ENCODE results near the gene BLID.

BLID gene, protein sequence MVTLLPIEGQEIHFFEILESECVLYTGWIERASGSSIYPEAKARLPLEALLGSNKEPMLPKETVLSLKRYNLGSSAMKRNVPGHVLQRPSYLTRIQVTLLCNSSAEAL

DNA sequence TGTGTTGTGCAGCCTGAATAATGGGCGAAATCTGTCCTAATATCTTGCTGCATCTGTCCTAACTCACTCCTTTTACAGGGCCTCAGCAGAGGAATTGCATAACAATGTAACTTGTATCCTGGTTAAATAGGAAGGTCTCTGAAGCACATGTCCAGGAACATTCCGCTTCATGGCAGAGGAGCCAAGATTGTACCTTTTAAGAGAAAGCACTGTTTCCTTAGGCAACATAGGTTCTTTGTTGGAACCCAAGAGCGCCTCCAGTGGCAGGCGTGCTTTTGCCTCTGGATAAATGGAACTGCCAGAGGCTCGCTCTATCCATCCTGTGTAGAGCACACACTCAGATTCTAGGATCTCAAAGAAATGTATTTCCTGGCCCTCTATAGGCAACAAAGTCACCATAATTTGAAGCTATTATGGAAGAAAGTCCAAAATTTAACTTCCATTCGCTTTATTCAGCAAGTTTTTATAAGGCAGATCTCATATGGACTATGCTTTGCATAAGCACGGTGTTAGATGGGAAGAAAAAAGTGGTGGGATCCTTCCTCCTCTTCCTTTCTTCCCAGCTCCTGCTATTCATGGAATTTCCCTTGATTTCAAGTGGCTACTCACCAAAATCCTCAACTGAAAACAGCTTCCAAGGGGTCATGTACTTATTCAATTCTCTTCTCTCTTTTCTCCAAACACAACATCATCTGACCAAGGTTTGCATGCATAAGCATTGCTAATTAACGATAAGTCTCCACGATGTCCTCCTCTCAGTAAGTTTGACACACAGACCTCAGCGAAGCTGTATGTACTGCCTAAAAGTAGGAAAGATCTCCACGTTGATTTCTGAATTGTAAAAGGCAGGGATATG is at the start of gene BLID:
Gene BLID (minus strand): TSS at position 692 of the 856 bp plus-strand sequence. CDS start 293 bp downstream, at position 399.
- no peak for DNase-seq

DNA sequence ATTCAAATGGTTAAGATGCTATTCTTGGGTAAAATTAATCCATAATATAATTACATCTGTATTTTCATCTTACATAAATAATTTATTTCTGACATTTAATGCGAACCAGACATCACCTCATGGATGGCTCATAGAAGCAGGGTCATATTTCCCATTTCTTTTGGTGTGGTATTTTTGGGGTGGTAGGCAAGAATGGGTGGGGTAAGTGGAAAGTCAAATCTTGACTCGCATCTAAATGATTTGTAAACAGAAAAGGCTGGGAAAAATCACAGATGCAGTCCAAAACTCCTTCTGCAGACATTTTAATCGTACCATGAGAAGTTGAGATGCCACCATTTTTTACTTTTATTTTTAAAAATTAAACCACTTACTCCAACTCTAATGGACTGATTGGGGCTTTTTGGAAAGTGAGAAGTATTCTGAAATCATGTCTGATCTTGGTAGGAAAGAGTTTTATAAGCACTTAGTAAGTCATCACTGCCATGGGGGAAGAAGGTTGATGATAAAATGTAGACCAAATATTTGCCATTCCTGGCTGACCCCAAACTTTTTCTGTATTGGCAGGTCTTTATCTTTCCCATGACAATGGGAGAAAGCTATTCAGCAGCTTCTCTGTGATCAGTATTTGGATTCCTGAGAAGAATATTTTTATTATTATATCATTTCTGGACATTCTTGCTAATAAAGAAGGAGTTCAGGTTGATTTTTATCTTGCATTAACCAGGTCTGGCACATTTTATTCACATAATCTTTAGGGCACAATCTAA is 47.2 kb upstream of the BLID start:
- DNase-seq = no peak

DNA sequence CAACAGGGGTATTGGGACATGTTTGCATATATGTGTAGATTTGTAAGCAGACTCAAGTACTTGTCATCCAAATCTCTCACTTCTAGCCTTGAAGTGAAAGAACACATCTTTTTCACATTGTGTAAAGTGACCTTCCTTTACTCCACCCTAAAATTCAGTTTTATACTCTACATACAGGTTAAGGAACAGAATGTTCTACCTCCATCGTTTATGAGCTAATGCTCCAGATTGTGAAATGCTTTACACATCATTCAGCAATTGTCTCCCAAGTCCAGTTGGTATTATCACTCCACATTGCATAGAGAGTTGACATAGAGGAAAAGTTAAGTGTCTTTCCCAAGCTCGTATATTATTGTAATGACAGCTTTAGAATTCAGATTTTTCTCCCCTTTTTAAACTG is 46.1 kb upstream of the BLID start:
- no peak for DNase-seq

DNA sequence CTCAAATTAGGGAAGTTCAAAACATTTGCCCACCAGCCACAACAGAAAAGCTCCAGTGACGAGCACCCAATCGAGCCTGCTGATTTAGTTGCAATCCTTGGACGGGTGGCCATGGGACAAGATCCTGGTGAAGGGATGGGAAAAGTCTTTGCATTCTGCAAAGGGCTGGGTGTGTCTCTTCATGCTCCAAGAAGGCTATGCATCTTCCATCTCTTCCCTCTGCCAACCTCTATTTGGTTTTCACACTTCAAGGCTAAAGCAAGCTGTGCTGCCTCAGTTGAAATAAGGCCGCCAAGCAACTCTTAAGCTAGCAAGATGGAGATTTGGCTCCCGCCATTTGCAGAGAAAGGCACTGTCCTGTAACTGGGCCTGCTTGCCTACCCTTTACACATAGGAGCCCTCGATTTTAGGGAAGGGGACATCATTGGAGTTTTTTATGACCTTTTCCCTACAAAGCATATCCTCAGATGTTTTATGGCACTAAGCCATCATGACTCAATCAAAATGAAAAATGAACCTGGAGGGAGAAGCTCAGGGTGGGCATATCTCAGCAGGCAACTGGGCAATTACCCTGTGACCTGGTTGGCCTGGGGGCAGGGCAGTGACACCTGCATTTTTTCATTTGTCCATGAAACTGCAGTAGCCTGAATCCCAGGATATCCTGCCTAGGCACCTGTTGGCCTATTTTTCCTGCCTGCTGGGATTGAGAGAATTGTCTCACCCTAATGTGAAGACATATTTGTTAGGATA is 45.0 kb upstream of the BLID start:
- no peak for DNase-seq

DNA sequence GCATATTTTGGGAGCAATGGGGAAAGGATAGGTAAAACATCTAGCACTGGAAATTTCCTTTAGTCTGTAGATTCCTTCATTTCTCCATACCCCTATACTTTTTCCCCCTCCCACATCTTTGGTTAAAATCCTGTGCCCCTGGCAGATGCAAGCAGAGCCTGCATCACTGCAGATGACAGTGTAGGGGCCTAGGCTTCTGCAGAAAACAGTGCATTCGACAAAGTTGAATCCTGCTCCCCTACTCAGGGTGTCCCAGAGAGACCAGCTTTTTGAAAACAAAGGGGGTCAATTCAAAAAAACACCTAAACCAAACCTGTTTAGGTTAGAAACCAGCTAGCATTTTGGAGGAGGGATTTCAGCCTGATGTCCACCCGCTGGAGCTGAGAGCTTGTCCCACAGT is 43.8 kb upstream of the BLID start:
- DNase-seq = no peak

DNA sequence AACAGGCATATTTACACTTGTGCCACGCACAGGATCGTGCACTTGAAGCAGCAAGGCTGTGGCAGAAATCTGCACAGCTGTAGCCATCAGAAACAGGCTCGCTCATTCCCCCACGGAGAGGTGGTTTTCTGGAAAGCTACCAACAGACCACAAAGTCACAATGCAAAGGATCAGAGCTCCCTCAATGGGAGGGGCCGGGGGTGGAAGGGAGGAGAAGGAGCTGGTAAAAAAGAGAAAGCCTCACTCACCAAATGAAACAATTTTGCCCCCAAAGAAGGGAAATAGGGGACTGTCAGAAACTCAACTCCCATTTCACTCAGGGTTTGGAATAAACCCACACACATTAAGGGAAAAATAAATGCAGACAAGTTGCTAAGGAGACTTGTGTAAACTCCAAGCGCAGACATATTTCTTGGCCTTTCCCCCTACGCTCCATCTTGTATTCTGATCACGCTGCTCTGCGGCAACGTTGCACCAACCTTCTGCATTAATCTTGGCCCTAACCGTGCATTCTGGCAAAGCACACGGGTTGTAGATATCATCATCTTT is 43.2 kb upstream of the BLID start:
- no peak for DNase-seq

DNA sequence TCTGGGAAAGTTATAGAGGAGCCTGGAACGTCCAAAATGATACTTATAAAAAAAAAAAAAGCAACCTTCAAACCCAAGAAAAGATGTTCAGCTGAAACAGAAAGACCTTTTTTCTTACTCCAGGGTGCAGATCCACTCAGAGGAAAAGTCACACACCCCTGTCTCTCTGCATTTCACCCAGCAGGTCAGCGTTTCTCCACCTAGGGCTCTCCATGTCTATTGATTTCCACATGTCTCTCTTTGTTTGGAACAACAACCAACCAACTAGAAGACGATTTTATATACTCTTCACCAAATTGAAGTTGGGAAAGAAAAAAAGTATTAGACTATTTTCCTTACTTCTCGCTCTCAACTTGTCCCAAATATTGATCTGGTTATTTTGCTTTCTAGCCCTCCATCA is 42.2 kb upstream of the BLID start:
- no peak for DNase-seq

DNA sequence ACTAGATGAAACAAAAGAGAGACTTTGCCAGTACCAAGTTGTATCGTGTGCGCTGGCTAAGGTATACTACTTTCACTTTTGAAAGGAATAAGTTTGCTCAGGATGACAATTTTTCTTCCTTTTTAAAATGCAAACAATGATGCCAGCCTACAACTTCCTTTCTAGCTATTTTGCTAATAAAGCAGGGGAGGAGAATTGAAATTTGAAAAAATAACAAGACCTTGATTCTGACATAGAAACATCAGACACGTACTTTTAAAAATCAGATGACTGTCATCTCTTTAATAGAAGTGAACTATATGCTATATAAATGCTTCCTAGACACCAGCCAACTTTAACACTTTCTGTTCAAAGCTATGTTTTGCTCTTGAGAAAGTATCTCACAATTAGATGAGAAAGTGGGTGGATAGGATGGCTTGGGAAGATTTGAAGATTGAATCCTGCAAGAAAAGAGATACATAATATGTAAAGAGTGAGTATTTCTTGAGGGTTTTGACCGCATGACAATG is 41.7 kb upstream of the BLID start:
- DNase-seq = no peak

DNA sequence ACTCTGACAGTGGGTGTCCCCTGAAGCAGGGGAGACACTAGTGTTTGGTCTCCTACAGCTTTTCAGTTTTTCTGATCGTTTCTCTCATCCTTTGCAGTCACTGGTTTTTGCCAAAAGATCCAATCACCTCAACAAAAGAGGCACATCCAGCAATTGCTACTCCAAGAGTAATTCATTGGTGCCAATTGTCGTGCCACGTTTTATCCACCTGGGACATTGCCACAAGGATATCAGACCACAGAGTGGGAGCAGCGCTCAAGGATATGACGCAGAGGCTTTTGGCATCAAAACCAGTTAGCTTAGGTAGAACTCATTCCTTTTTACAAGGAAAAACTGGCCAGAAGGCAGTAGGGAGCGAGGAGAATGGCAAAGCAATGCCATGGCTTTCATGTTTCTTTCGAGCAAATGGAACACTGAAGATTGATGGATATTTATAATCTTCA is 40.9 kb upstream of the BLID start:
- DNase-seq = no peak

DNA sequence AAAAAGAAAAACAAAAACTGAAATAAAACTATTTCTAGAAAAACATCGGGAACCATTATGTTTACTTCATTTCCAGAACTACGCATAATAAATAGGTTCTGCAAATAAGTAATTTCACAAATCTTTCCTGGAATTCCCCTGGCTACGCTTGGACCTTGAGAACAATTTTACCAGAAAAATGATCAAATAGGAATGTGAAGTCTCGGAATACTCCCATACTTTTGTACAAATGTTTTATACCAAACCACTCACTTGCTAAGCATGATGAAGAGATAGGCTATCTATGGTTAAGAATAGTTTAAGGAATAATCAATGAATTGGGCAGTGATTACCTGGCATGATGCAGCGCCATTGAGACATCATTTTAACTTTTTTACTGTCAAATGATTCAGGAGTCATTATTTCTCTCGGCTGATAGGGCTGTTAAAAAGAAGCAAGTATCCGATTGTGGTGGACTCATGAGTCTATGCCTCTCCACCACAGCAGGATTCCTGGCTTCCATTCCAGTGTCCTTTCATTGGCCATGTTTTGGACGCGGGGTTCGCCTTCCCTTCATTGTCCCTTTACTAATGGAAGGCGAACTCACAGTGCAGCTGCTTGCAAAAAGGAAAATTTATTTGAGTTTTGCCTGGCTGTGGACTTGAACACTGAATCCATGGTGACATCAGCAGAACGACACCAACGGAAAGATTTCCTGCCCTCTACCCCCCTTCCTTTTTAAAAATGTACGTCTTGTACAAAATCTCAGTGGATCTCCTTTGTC is 39.9 kb upstream of the BLID start:
- no peak for DNase-seq

DNA sequence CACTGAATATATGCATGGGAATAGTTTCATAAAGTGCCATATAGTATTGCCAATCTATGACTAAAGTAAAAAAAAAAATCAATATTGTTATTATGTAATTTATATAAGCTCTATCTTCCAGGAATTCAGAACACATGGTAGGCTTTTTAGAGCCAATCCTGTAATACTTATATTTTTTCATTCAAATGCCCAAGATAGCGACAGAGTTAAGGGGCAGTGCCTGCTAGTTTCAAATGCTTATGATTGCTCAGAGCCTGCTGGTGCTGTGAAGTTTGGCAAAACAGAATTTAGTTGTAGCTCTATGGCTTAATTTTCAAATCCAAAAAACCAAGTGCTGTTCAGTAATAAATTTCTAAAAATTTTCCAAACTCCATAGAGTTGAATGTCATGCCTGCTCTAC is 39.0 kb upstream of the BLID start:
- no peak for DNase-seq

DNA sequence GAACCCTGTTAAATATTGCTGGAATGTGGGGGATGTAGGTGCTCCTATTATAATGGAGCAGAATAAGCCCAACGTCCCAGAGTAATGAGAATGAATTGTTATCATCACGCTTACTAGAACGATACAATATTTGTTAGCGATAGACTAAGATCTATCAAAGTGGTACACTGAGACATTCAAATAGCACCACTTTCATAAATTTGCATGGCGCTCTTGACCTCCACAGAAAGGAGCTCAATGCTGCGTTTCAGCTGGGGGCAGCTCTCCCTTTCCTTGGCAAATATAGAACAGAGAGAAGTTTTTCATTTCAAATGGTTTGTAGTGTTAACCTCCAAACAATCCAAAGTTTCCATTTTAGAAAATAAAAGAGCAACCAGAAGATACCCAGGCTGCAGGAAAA is 38.2 kb upstream of the BLID start:
- DNase-seq = no peak

DNA sequence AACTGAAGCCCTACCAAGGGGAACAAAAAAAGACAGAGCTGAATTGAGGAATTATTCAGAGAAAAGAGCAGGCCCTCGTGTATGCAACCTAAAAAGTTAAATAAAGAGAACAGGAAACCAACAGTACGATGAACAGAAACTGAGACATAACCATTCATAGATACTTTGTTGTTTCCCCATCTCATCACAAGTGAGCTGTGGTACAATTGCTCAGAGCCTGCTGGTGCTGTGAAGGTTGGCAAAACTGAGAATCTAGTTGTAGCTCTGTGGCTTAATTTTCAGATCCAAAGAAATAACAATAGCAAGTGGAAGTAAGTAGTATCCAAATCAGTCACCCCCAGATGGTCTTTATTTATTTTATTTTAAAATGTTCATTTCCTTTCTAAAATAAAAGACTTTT is 37.7 kb upstream of the BLID start:
- DNase-seq = no peak

DNA sequence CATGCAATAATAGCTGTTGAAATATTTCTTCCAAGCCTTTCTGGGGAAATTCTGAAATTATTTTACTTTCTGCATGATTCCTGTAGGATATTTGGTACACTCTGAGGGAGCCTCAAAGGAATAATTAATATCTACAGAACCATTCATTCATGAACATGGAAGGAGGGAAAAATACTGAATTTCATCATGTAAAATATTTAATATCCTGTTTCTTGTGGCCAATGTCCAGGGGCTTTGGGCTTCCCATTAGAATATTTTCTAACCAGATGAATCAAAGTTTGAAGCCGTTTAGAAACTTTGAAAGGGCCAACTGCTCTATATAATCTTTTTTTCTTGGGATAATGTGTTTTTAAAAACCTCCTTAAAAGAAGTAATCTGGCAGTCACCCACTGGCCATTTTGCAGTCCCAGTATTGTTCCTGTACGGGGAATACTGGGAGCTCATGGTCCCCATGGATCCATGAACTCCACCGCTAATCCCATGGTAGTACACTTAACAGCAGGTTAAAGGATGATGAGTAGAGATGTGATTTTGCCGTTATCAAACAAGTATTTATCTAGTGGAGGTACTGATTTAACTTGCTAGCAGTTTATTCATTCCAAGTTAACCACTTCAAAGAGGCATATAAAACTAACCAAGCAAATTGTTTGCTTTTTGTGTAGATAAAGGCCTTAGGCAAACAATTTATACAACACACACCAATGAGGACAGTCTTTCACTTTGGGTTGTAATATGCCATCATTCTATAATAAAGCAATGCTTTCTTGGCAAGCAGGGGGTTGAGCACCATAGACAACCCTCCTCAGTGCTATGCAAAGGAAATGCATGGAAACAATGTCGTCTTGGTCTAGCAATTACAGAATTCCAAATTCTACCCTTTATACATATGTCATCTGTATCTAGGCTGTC is 34.5 kb upstream of the BLID start:
- no peak for DNase-seq

DNA sequence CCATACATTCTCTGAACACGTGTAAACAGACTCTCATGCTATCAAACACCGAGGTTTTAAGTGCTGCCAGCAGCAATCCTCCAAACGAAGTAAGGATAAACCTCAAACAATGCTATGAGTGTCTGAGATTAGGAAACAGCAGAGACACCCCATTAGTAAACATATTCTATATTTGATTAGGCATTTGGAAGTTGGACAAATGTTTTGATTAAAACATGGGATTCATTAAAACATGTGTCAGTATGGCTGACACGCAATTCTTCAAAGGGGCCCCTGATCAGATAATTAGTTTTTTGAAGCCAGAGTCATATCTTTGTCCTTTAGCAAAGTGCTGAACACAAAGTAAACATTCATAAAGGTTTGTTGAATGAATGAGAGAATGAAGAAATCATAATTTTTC is 33.2 kb upstream of the BLID start:
- no peak for DNase-seq

DNA sequence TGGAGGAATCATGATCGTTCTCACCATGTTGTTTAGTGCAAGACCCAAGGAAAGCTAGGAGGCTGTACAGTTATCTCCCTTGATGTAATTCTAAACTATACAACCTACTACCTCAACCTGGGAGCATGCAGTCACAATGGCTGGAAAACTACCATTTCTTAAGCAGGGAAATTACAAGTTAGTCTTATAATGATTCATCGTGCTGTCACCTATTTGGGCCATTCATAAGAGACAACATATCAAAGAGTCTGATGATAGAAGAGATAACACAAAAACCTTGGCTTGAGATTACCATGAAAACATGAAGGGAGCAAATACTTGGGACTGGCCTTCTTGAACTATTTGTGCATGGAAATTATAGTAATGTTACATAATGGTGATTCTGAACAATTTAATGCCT is 30.5 kb upstream of the BLID start:
- DNase-seq = no peak

DNA sequence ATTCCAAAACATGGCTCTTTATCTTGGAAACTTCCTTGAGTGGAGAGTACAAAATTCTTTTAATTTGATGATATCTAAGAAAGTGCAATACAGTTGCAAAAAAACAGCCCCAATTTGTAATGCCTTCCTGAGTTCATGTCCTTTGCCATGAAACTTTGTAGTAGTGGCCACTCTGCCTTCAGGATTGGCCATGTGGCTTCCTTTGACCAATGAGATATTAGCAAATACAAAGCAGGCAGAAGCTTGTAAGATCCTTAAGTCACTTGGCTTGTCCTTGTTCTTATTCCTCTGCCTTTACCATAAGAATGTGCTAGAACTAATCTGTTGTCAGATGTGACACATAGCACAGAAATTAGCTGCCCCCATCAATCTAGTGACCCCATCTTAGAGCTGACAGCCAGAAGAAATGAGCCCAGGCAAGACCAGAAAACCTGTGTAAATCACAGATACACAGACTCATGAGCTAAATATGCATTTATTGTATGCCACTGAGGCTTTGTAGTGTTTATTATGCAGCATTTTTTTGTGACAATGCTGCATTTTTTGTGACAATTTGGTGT is 29.8 kb upstream of the BLID start:
- no peak for DNase-seq

DNA sequence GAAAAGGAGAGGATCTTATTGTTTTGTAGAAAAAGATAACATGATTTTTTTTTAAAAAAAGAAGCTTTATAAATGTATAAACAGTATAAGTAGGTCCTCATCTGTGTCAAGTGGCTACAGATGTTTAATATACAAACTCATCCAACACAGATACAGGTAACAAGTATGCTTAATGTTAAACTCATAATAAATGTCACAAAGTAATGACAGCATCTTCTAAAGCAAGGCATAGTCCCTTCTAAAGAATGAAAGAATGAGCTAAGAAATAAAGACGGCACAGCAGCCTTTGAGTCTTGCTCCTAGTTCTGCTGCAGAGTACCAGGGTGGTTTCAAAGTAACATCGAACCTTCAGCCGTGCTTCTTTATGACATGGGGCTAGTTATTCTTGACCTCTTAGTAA is 28.7 kb upstream of the BLID start:
- DNase-seq = no peak

DNA sequence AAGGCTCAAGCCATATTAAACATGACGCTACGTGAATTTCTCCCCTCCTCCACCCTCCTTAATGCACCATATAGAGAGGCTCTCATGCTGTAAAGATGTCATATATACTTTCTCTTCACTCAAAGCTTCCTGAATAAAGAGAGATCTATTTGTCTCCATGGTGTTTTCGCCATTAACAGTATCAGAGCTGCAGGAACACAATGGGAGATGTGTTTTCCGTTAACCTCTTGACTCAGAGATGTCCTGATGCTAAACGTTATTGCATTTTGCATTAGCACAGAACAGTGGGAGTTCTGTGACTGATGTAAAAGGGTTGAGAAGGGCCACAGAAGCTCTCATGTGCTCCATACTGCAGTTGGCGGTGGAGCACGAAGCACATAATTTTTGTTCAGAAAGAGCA is 25.7 kb upstream of the BLID start:
- DNase-seq = no peak

DNA sequence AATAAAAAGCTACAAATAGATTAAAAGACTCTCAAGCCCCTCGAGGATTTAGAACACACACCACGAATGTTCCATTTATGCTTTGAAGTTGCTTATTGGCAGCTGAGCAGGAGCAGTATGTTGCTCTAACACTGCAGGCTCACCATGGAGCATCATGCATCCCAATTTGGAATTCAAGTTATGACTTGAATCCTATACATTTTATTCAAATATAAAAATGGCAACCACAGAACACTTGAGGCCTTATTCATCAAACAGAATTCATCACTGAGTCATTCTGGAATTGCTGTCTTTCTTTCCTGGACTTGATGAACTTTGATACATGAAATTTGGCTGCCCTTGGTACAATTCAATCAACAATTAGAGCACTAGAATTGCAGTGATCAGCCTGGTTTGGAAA is 24.5 kb upstream of the BLID start:
- DNase-seq = no peak

DNA sequence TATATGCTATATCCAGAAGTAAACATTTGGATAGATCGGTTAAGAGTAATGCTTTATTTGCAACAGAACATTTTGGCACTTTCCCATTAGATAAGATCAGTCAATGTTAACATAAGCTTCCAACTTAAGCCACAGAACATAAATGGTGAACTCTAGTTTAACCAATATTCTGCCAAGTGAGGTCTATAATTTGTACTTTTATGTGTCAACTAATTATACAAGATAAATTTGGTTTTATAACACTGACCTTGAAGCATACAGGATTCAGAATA is 23.5 kb upstream of the BLID start:
- no peak for DNase-seq

Data from NK-92 treated with Interleukin-12 subunit alpha and Interleukin-12 subunit beta, amount 100 ng/mL, for 24 hours (cell line).